ENCODE results near the gene MAN1C1. TPM values are rescaled to one million over a fixed set of nuclear protein-coding genes. Genes with fewer than 3 reads are reported as not detected.

The MAN1C1 gene
- total RNA-seq, 1 experiment from 2014 or later = 73.9 TPM

DNA sequence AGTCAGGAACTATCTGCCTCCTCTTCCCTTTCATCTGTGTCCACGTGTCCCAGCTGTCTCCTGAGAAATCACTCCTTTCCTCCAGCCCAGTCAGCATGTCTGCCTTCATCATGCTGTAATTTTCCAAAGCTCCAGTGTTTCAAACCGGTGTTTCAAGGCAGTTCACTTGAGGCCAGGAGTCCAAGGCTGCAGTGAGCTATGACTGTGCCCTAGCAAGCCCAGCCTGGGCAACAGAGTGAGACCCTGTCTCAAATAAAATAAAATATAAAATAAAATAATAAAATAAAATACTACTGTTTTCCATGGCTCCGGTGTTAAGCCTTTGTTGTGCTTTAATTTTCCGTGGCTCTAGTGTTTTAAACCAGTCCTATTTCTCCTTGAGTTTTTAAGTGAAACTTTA lies 175.5 kb downstream of the MAN1C1 start:
- DNase-seq = no peak
- H3K27ac ChIP-seq = no peak overlapping the region
- no peak overlapping the region for H3K4me3 ChIP-seq
- H3K9me3 ChIP-seq (replicated peaks) = no peaks in the 10 kb centered on the region
- H3K27me3 ChIP-seq = no peaks in the 10 kb centered on the region
- peaks cover 44% of the 10 kb centered on the region for H3K4me1 ChIP-seq
- peaks cover 8% of the 10 kb centered on the region for H3K36me3 ChIP-seq

GRCh38 chr1:25793585-25794170 lies 177.1 kb downstream of the MAN1C1 start:
- Histone ChIP-seq H3K36me3 (peaks cover 5% of the 10 kb centered on the region), H3K27ac (peak overlapping the region; percentile 11; the same call in 1 of the 2 replicates), H3K4me1 (peaks cover 38% of the 10 kb centered on the region), H3K9me3 (replicated peaks) (no peaks in the 10 kb centered on the region), H3K27me3 (no peaks in the 10 kb centered on the region), H3K4me3 (no peak overlapping the region)
- DNase-seq = no peak

DNA sequence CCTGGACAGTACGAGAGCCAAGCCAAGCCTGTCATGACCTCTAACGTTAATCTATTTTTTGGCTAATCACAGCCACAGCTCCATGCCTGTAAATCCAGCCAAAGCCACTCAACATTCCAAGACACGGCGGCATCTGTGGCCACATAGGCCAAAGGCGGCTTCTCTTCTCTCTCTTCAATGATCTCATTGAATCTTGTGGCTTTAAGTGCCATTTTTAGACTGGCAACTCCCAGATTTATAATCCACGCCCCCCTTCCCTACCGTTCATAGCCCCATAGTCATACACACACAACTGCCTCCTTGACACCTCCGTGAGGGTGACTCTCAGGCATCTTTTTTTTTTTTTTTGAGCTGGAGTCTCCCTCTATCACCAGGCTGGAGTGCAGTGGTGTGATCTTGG lies 177.7 kb downstream of the MAN1C1 start:
- DNase-seq = peak; percentile 73 to 79
- Histone ChIP-seq H3K9me3 (replicated peaks) (no peaks in the 10 kb centered on the region), H3K4me3 (no peak overlapping the region), H3K36me3 (peaks cover 5% of the 10 kb centered on the region), H3K4me1 (peaks cover 40% of the 10 kb centered on the region), H3K27ac (peak overlapping the region; percentile 11; the same call in 1 of the 2 replicates), H3K27me3 (no peaks in the 10 kb centered on the region)

- H3K36me3 ChIP-seq = peaks cover 3% of the 10 kb centered on the region
- H3K9me3 ChIP-seq (replicated peaks) = no peaks in the 10 kb centered on the region
- H3K4me3 ChIP-seq = no peak overlapping the region
- no peak overlapping the region for H3K27ac ChIP-seq
- H3K27me3 ChIP-seq = no peaks in the 10 kb centered on the region
- H3K4me1 ChIP-seq = peaks cover 37% of the 10 kb centered on the region
- no peak for DNase-seq
These were observed 178.6 kb downstream of the MAN1C1 start for GRCh38 chr1:25795211-25795610.

DNA sequence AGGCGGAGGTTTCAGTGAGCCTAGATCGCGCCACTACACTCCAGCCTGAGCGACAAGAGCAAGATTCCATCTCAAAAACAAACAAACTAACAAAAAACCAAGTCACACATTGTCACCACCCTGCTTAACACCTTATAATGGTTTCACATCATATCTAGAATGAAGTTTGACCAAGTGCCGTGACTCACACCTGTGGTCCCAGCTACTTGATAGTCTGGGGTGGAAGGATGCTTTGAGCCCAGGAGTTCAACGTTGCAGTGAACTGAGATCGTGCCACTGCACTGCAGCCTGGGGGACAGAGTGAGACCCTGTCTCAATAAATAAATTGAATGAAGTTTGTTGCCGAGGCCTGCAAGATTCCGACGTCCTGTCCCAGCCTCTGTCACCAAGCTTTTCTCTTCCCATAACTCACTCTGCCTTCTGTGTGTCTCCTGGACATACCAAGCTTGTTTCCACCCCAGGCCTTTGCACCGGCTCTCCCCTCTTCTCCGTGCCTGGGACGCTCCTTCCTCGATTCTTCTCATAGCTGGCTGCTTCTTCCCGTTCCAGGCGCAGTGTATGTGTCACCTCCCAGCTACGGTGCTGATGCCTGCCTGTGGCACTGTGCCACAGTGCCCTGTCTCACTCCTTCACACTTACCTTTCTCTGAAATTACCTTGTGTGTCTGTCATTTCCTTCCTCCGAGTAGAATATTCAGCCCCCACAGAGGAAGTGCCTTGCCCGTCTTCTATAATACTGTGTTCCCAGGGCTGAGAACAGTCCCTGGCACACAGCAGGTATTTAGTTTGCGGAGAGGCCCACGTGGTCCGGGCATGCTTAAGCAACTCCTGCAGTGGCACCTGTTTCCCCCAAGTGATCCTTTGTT lies 179.6 kb downstream of the MAN1C1 start:
- no peak overlapping the region for H3K27ac ChIP-seq
- no peak overlapping the region for H3K4me3 ChIP-seq
- H3K9me3 ChIP-seq (replicated peaks) = no peaks in the 10 kb centered on the region
- H3K4me1 ChIP-seq = peaks cover 36% of the 10 kb centered on the region
- DNase-seq = no peak
- no peaks in the 10 kb centered on the region; the same call in 1 of the 2 replicates for H3K36me3 ChIP-seq
- H3K27me3 ChIP-seq = no peaks in the 10 kb centered on the region

GRCh38 chr1:25796811-25797458 lies 180.3 kb downstream of the MAN1C1 start:
- Histone ChIP-seq H3K36me3 (no peaks in the 10 kb centered on the region), H3K27me3 (no peaks in the 10 kb centered on the region), H3K4me3 (no peak overlapping the region), H3K4me1 (peaks cover 36% of the 10 kb centered on the region), H3K9me3 (replicated peaks) (no peaks in the 10 kb centered on the region), H3K27ac (no peak overlapping the region)
- peak; percentile 87 to 94 for DNase-seq

GRCh38 chr1:25797939-25798338 lies 181.3 kb downstream of the MAN1C1 start:
- H3K27ac ChIP-seq = no peak overlapping the region
- peak; percentile 73 to 80 for DNase-seq
- H3K4me1 ChIP-seq = peaks cover 36% of the 10 kb centered on the region
- no peaks in the 10 kb centered on the region for H3K9me3 ChIP-seq (replicated peaks)
- H3K4me3 ChIP-seq = no peak overlapping the region
- no peaks in the 10 kb centered on the region for H3K36me3 ChIP-seq
- no peaks in the 10 kb centered on the region for H3K27me3 ChIP-seq

GRCh38 chr1:25798666-25799351 lies 182.2 kb downstream of the MAN1C1 start:
- Histone ChIP-seq H3K4me1 (peaks cover 34% of the 10 kb centered on the region), H3K27me3 (no peaks in the 10 kb centered on the region), H3K4me3 (no peak overlapping the region), H3K36me3 (no peaks in the 10 kb centered on the region), H3K9me3 (replicated peaks) (no peaks in the 10 kb centered on the region), H3K27ac (no peak overlapping the region)
- no peak for DNase-seq

DNA sequence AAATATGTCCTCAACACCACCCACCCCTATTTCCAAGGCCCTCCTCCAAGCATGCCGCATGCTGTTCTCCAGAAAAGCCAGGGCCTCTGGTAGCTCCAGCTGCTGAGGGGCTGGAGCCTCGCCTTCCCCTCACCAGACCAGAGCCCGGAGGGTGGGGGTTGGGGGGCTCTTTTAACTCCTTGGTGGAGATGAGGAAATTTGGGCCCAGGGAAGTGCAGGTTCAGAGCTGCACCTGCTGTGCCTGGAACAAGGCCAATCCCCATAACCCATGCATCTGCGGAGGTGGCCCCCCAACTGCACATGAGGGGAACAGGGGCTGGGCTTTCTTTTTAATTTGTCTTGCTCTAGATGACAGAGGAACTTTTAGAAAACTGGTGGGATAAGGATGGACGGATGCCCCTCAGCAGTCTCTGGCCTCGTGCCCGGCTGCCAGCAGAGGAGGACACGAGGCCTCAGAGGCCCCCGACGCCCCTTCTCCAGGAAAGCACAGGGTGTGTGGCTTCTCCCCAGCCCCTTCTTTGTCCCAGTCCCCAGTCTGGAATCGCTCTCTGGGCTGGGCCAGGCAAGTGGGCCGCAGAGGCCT lies 182.9 kb downstream of the MAN1C1 start:
- Histone ChIP-seq H3K36me3 (no peaks in the 10 kb centered on the region), H3K27ac (peak overlapping the region; percentile 69), H3K27me3 (no peaks in the 10 kb centered on the region), H3K4me3 (peak overlapping the region; percentile 60), H3K9me3 (replicated peaks) (no peaks in the 10 kb centered on the region), H3K4me1 (peaks cover 28% of the 10 kb centered on the region)
- DNase-seq = peak; percentile 40 to 58

DNA sequence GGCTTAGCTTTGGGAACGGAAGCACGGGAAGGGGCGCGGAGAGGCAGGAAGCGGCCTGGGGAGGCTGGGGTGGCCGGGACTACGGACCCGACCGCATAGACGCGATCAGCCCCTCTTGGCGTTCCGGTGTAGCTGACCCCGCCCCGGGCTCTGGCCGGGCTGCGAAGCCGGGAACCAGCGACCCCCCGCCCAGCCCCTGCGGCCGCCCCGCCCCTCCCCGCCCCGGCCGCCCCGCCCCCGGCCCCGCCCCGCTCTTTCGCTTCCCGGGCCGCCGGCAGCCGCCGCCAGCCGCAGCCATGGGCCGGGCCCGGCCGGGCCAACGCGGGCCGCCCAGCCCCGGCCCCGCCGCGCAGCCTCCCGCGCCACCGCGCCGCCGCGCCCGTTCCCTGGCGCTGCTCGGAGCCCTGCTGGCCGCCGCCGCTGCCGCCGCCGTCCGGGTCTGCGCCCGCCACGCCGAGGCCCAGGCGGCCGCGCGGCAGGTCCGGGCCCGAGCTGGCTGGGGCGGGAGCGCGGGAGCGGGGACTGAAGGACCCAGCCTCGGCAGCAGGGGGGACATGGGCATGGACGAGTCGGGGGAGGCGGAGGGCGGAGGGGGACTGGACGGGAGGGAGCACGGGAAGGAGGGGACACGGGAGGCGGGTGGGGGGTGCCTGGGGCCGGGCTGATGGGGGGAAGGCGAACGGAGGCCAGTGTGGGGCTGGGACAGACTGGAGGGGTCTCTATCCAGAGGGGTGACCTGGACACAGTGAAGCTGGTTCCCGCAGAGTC lies 183.5 kb downstream of the MAN1C1 start, which contains the start of gene SELENON:
SELENON (plus strand) TSS at position 259 of the 768 bp plus-strand sequence; CDS start at position 297, 38 bp downstream.
- DNase-seq = peak; percentile 86 to 88
- Histone ChIP-seq H3K4me3 (peak within 1 kb of the TSS; percentile 60), H3K27ac (peak within 1 kb of the TSS; percentile 69), H3K4me1 (peaks cover 21% of the 10 kb centered on the region), H3K9me3 (replicated peaks) (no peaks in the 10 kb centered on the region), H3K27me3 (no peaks in the 10 kb centered on the region), H3K36me3 (no peaks in the 10 kb centered on the region)

- no peak overlapping the region for H3K27ac ChIP-seq
These were observed 184.2 kb downstream of the MAN1C1 start for GRCh38 chr1:25800703-25801377.

GRCh38 chr1:25802915-25803314 lies 186.3 kb downstream of the MAN1C1 start:
- H3K27ac ChIP-seq = no peak overlapping the region
- no peaks in the 10 kb centered on the region; the same call in 1 of the 2 replicates for H3K36me3 ChIP-seq
- H3K27me3 ChIP-seq = no peaks in the 10 kb centered on the region

More at GRCh38 chr1:25800703-25801377, 184.2 kb downstream of the MAN1C1 start:
- Histone ChIP-seq H3K27me3 (no peaks in the 10 kb centered on the region), H3K36me3 (no peaks in the 10 kb centered on the region), H3K4me3 (peak overlapping the region; percentile 57), H3K9me3 (replicated peaks) (no peaks in the 10 kb centered on the region), H3K4me1 (peaks cover 14% of the 10 kb centered on the region)
- peak; percentile 41 to 47 for DNase-seq

GRCh38 chr1:25803368-25803767 lies 186.8 kb downstream of the MAN1C1 start:
- Histone ChIP-seq H3K4me1 (peaks cover 4% of the 10 kb centered on the region), H3K4me3 (no peak overlapping the region), H3K27me3 (no peaks in the 10 kb centered on the region), H3K27ac (no peak overlapping the region), H3K9me3 (replicated peaks) (no peaks in the 10 kb centered on the region), H3K36me3 (no peaks in the 10 kb centered on the region; the same call in 1 of the 2 replicates)
- no peak for DNase-seq

More at GRCh38 chr1:25802915-25803314, 186.3 kb downstream of the MAN1C1 start:
- Histone ChIP-seq H3K4me3 (no peak overlapping the region), H3K4me1 (peaks cover 4% of the 10 kb centered on the region), H3K9me3 (replicated peaks) (no peaks in the 10 kb centered on the region)
- no peak for DNase-seq

Data from SJCRH30 (cell line).